Tibial nerve (tissue), 4 donors: ENCODE results near the gene CLCN1. TPM values are rescaled to one million over a fixed set of nuclear protein-coding genes. Genes with fewer than 3 reads are reported as not detected.

Experiments used
- DNase-seq, 2 donors: peaks; one replicate each; pipeline ENCODE4 v3.0.0-alpha.2; 2019; ENCODE audit warnings: low spot score in 2 of 2
- H3K27ac ChIP-seq, 4 donors: fragments of 200-600 bp; sonication (generic) in 3 of 4; one replicate each; pipeline ENCODE4 v1.5.1; 2017 to 2019; ENCODE audit warnings: mild to moderate bottlenecking in 1 of 4
- H3K27me3 ChIP-seq, 2 donors: fragments of 200-600 bp; sonication (generic) in 1 of 2; one replicate each; pipeline versions ENCODE4 v1.5.1 to v1.6.0; 2017 to 2019
- H3K36me3 ChIP-seq, 3 donors: fragments of 200-600 bp; sonication (generic); one replicate each; pipeline ENCODE4 v1.5.1; 2018 to 2019
- H3K4me1 ChIP-seq, 4 donors: fragments of 200-600 bp; sonication (generic) in 3 of 4; one replicate each; pipeline ENCODE4 v1.5.1; 2017 to 2019
- H3K4me3 ChIP-seq, 4 donors: fragments of 200-600 bp; sonication (generic) in 3 of 4; one replicate each; pipeline ENCODE4 v1.5.1; 2017 to 2019; ENCODE audit warnings: mild to moderate bottlenecking in 1 of 4, moderate library complexity in 1 of 4
- H3K9me3 ChIP-seq, 4 donors: fragments of 200-600 bp; sonication (generic) in 3 of 4; one replicate each; pipeline ENCODE4 v1.5.1; 2017 to 2019
- CTCF ChIP-seq, 5 experiments: fragments of 200-600 bp in 3 of 5; fragments of 450-650 bp in 2 of 5; sonication (generic) in 3 of 5; IDR thresholded peaks; one replicate each; pipeline ENCODE4 v1.5.1; 2016 to 2019; ENCODE audit warnings: antibody characterized with exemption in 5 of 5, mild to moderate bottlenecking in 3 of 5, moderate library complexity in 2 of 5
- EP300 ChIP-seq, 2 donors: sonication (generic); formaldehyde crosslinking; IDR thresholded peaks; one replicate each; pipeline ENCODE4 v1.6.1; 2017; ENCODE audit warnings: antibody characterized with exemption in 2 of 2, mild to moderate bottlenecking in 1 of 2
- POLR2A ChIP-seq, 2 donors: fragments of 450-650 bp; IDR thresholded peaks; one replicate each; pipeline ENCODE4 v1.6.1; 2017; ENCODE audit warnings: antibody characterized with exemption in 2 of 2, mild to moderate bottlenecking in 2 of 2, moderate library complexity in 2 of 2
- WGBS, 2 donors: methylation state at CpG; one replicate each; pipeline ENCODE4 v1.1.5; 2018; 5-methylcytosine and 5-hydroxymethylcytosine counted together
- small RNA-seq: library from RNA; depleted of rRNA; stranded (forward); fragments of <200 nt; gene quantifications from one replicate; pipeline ENCODE3, GENCODE V24; 2016
- total RNA-seq, 4 donors: library from RNA; depleted of rRNA; stranded (reverse); fragments of >200 nt; gene quantifications; one replicate each; pipeline ENCODE4 v1.1.0, GENCODE V29; 2016

Gene CLCN1
- total RNA-seq, 4 donors from 2014 or later: not detected

DNA sequence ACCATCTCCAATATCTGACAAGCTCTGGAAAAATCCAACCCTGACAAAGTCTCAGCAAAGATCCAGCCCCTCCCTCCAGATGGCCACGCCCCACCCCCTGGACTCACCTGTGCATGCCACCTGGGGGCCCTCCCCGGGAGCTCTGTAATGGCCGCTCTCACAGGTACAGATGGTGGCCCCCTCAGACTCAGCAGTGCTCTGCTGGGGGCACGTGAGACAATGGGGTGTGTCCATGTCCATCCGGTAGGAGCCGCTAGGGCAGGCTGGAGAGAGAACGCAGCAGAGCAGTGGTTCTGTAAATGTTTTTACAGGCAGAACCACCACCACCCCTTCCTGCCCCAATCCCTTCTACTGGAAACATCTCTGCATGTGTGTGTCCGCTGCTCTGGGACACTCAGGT is 83.2 kb downstream of the CLCN1 start:
- Histone ChIP-seq H3K27ac (no peak overlapping the region), H3K4me3 (no peak overlapping the region), H3K4me1 (peaks cover 0 to 18% (median 3%) of the 10 kb centered on the region in 4 donors), H3K36me3 (no peaks in the 10 kb centered on the region), H3K9me3 (no peaks in the 10 kb centered on the region), H3K27me3 (no peaks in the 10 kb centered on the region)
- DNase-seq: no peak
- 66 to 84% methylated on average over 2 to 8 of the region's 8 CpGs for WGBS, 2 donors
- no peak for TF ChIP-seq CTCF (IDR thresholded peaks at IDR 0.05)
- TF ChIP-seq EP300 (IDR thresholded peaks at IDR 0.05): no peak
- TF ChIP-seq POLR2A (IDR thresholded peaks at IDR 0.05): no peak

GRCh38 chr7:143399642-143400041 is 83.7 kb downstream of the CLCN1 start:
- WGBS, 2 donors: 92% methylated on average over 15 to 20 of the region's 20 CpGs
- H3K27ac ChIP-seq: no peak overlapping the region
- no peaks in the 10 kb centered on the region for H3K36me3 ChIP-seq
- no peaks in the 10 kb centered on the region for H3K27me3 ChIP-seq
- peaks cover 0 to 17% (median 3%) of the 10 kb centered on the region in 4 donors for H3K4me1 ChIP-seq
- TF ChIP-seq EP300 (IDR thresholded peaks at IDR 0.05) (no peak), POLR2A (IDR thresholded peaks at IDR 0.05) (no peak), CTCF (IDR thresholded peaks at IDR 0.05) (no peak)
- no peaks in the 10 kb centered on the region for H3K9me3 ChIP-seq
- no peak overlapping the region for H3K4me3 ChIP-seq
- DNase-seq: no peak

- no peak overlapping the region for H3K27ac ChIP-seq
- WGBS, 2 donors: 80 to 90% methylated on average over 10 to 12 of the region's 12 CpGs
- DNase-seq: no peak
- no peaks in the 10 kb centered on the region for H3K36me3 ChIP-seq
- TF ChIP-seq CTCF (IDR thresholded peaks at IDR 0.05) (no peak), EP300 (IDR thresholded peaks at IDR 0.05) (no peak), POLR2A (IDR thresholded peaks at IDR 0.05) (no peak)
- H3K27me3 ChIP-seq: no peaks in the 10 kb centered on the region
- no peak overlapping the region for H3K4me3 ChIP-seq
- no peaks in the 10 kb centered on the region for H3K9me3 ChIP-seq
- peaks cover 0 to 1% (median 0%) of the 10 kb centered on the region in 4 donors for H3K4me1 ChIP-seq
Measured at GRCh38 chr7:143401265-143401664, 85.4 kb downstream of the CLCN1 start.

Small RNA genes within 50 kb of the gene (small RNA-seq; reads per million reads assigned to genes)
- gene MIR6892 (not detected), gene RN7SL481P (not detected), gene RN7SL535P (not detected)

Other genes starting within 250 kb of the CLCN1 start
- not detected for gene PIP, start 184.0 kb upstream of the CLCN1 start, total RNA-seq
- gene TAS2R39, start 132.7 kb upstream of the CLCN1 start, total RNA-seq: not detected
- not detected for gene TAS2R40, start 94.1 kb upstream of the CLCN1 start, total RNA-seq
- gene GSTK1, start 52.7 kb upstream of the CLCN1 start, total RNA-seq: 100 to 1,000 TPM; 149 to 202 (median 161) TPM
- gene TMEM139, start 31.2 kb upstream of the CLCN1 start, total RNA-seq: 10 to 100 TPM in 1 of 4 donors, 1 to 10 TPM in 3; 2.1 to 12.0 (median 6.4) TPM
- 10 to 100 TPM; 18.4 to 25.2 (median 21.3) TPM for gene CASP2, start 27.8 kb upstream of the CLCN1 start, total RNA-seq
- 1 to 10 TPM; 1.2 to 9.0 (median 1.5) TPM for gene FAM131B, start 46.6 kb downstream of the CLCN1 start, total RNA-seq
- gene ZYX, start 65.2 kb downstream of the CLCN1 start, total RNA-seq: 10 to 100 TPM; 57.5 to 96.9 (median 72.7) TPM
- 1 to 10 TPM in 1 of 4 donors, under 1 TPM in 1, not detected in 2; 0.87 to 3.6 TPM for gene EPHA1, start 92.7 kb downstream of the CLCN1 start, total RNA-seq
- gene TAS2R60, start 127.3 kb downstream of the CLCN1 start, total RNA-seq: not detected
- gene TAS2R41, start 161.8 kb downstream of the CLCN1 start, total RNA-seq: not detected